Measurements from ENCODE around the gene RTL9.
"Not testable (repeated sequence)": the region's sequence is repeated elsewhere in the genome, so short reads cannot be mapped to it uniquely, and the experiment has no call there.

RTL9 gene

DNA sequence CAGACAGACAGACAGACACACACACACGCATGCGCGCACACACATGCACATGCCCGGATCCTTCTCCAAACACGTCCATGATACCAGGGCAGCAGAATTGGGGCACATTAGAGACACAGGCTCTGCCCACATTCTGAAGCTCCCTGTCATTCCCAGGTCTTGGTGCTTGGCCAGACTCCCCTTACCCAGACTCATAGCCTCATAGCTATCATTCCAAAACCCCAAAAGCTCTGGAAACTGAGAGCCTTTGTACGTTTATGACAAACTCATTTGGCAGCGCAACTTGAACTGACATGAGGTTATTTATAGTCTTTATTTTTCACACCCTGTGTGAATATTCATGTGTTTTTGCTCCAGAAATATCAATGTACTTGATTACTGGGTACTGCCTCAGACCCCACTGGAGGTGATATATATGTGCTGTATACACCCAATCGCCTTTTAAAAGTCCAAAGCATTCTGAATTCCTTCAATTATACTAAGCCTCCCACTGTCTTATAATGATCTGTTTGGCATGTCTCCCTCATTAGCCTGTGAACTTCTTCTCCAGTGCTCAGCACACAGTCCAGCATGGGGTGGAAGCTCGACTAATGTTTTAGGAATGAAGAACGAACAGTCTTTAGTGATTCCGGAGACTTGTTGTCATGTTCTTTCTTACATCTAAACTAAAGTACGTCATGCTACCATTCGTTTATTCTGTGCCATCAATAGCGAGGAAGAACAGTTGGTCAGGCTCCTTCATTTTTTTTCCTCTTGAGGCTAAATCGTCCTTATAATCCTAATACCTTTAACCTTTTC, 45.0 kb downstream of the RTL9 start:
- H3K4me3 ChIP-seq (ENCODE audit: low read depth, low read length): no peak overlapping the region
- TF ChIP-seq CTCF (IDR thresholded peaks at IDR 0.05; ENCODE audit: borderline replicate concordance, insufficient read depth, low read depth, low read length): no peak

DNA sequence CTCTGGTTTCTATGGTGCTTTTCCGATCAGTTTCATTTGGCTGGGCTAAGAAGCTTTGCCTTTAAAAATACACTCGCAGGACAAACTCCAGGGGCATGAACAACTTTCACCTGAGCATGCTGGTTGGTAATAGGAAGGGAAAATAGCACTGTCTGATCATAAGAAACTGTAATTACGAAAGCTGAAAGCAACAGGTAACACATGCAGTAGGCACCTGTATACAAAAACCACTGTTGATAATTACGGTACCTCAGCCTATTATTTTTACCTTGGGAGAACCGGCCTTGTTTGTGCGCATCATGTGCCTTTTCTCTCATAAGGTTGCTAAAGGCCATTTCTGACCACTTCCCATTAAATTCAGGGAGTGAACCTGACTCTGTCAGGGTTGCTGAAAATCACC, 45.7 kb downstream of the RTL9 start:
- H3K4me3 ChIP-seq (ENCODE audit: low read depth, low read length): no peak overlapping the region
- TF ChIP-seq CTCF (IDR thresholded peaks at IDR 0.05; ENCODE audit: borderline replicate concordance, insufficient read depth, low read depth, low read length): no peak

DNA sequence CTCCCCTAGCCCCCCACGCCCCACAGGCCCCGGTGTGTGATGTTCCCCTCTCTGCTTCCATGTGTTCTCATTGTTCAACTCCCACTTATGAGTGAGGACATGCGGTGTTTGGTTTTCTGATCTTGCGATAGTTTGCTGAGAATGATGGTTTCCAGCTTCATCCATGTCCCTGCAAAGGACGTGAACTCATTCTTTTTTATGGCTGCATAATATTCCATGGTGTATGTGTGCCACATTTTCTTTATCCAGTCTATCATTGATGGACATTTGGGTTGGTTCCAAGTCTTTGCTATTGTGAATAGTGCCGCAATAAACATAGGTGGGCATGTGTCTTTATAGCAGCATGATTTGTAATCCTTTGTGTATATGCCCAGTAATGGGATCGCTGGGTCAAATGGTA, 47.6 kb downstream of the RTL9 start:
- H3K4me3 ChIP-seq (ENCODE audit: low read depth, low read length): not testable (repeated sequence)

- no peak for TF ChIP-seq CTCF (IDR thresholded peaks at IDR 0.05; ENCODE audit: borderline replicate concordance, insufficient read depth, low read depth, low read length)
- no peak overlapping the region for H3K4me3 ChIP-seq (ENCODE audit: low read depth, low read length)
Measured at GRCh38 chrX:110406822-110407221, 48.2 kb downstream of the RTL9 start.

DNA sequence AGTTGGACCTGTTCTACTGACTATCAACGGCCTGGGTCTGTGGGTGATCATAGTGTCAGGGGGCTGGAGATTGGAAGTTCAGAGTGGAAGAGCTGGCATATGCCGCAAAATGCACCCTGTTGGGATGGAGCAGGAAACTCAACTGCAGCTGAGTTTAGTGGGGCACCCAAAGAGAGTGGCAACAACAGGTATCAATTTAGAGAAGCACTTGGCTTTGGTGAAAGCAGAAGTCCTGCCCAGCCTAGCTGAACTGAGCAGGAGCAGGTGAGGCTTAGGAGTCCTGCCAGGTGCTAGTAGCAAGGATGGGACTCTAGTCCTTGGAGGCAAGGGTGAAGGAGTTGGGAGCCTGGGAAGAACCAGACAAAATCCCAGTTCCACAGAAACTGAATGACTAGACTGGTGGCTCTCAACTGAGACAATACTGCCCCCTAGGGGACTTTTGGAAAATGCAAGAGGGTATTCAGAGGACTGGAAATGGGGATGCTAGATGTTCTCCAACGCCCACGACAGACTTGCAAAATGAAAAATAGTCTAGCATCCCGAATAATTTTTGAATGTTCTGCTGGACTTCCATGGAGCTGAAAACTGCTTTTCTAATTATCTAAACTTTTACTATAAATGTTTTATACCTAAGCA, 49.4 kb downstream of the RTL9 start:
- peak; percentile 67 for TF ChIP-seq CTCF (IDR thresholded peaks at IDR 0.05; ENCODE audit: borderline replicate concordance, insufficient read depth, low read depth, low read length)
- no peak overlapping the region for H3K4me3 ChIP-seq (ENCODE audit: low read depth, low read length)
